AG09319 (cell line): ENCODE results near the gene TFDP2.

Source experiments
- DNase-seq: peaks from one replicate; pipeline ENCODE4 v3.0.0-alpha.2; 2010; ENCODE audit warnings: low read depth; ENCODE audit errors: extremely low read depth
- CTCF ChIP-seq: IDR thresholded peaks from 2 replicates; pipeline ENCODE4 v1.5.1; 2011; ENCODE audit warnings: low read depth, mild to moderate bottlenecking, inconsistent platforms, low read length, moderate library complexity

TFDP2 gene

GRCh38 chr3:142165194-142165593 is 15.8 kb upstream of the TFDP2 start:
- no peak for DNase-seq
- TF ChIP-seq CTCF, result no peak

GRCh38 chr3:142159083-142159740 is 9.9 kb upstream of the TFDP2 start:
- DNase-seq, result no peak
- no peak for TF ChIP-seq CTCF

GRCh38 chr3:142154186-142154585 is 4.8 kb upstream of the TFDP2 start:
- no peak for DNase-seq
- no peak for TF ChIP-seq CTCF

- TF ChIP-seq CTCF, result no peak
- DNase-seq, result no peak
These were observed 3.0 kb upstream of the TFDP2 start for GRCh38 chr3:142152384-142152783.

- TF ChIP-seq CTCF, result no peak
- no peak for DNase-seq
These were observed 2.5 kb upstream of the TFDP2 start for GRCh38 chr3:142151828-142152227.

- TF ChIP-seq CTCF, result no peak
- no peak for DNase-seq
These were observed 1.9 kb upstream of the TFDP2 start for GRCh38 chr3:142151240-142151639.

GRCh38 chr3:142150271-142150670 is 927 bp upstream of the TFDP2 start:
- DNase-seq, result no peak
- no peak for TF ChIP-seq CTCF
